ENCODE data around the gene ATP7B.

GRCh38 chr13:51906581-51906980 is 104.7 kb downstream of the ATP7B start:
- no peak for TF ChIP-seq TCF12 (IDR thresholded peaks at IDR 0.05; ENCODE audit: low read depth)
- no peak for TF ChIP-seq YY1 (IDR thresholded peaks at IDR 0.05; ENCODE audit: low read depth)
- TF ChIP-seq USF1 (IDR thresholded peaks at IDR 0.05) = no peak
